Kidney epithelial cell (primary cell): Measurements from ENCODE around the gene CDC42BPG. TPM values are rescaled to one million over a fixed set of nuclear protein-coding genes. Genes with fewer than 3 reads are reported as not detected.

Experiments used
- DNase-seq: peaks from one replicate; pipeline ENCODE4 v3.0.0-alpha.2; 2010; ENCODE audit warnings: low read depth
- H3K27me3 ChIP-seq: 2 replicates; pipeline ENCODE4 v1.6.0; 2011; ENCODE audit warnings: low read length; ENCODE audit not compliant: control insufficient read depth, insufficient read depth
- H3K36me3 ChIP-seq: 2 replicates; pipeline ENCODE4 v1.5.1; 2011; ENCODE audit warnings: low read length; ENCODE audit not compliant: control insufficient read depth, insufficient read depth
- H3K4me3 ChIP-seq: 2 replicates; pipeline ENCODE4 v1.5.1; 2011; ENCODE audit warnings: low read depth, mild to moderate bottlenecking, control low read depth, low read length
- CTCF ChIP-seq: IDR thresholded peaks from 2 replicates; pipeline ENCODE4 v1.5.1; 2011; ENCODE audit warnings: mild to moderate bottlenecking, moderate library complexity, low read length, control low read depth, inconsistent platforms; ENCODE audit not compliant: insufficient read depth, poor library complexity, severe bottlenecking
- total RNA-seq: library from RNA; depleted of rRNA; stranded (reverse); fragments of >200 nt; gene quantifications from 2 replicates; pipeline ENCODE4 v1.2.3, GENCODE V29; 2015

Gene CDC42BPG
- total RNA-seq, 1 donor from 2014 or later, result 10.7 TPM

GRCh38 chr11:64859542-64860414 is 15.3 kb upstream of the CDC42BPG start:
- no peak overlapping the region for H3K4me3 ChIP-seq
- H3K36me3 ChIP-seq, result peaks cover 3% of the 10 kb centered on the region
- H3K27me3 ChIP-seq, result no peaks in the 10 kb centered on the region
- TF ChIP-seq CTCF, result no peak
- DNase-seq, result no peak

- no peak for TF ChIP-seq CTCF
- no peak for DNase-seq
- peaks cover 3% of the 10 kb centered on the region for H3K36me3 ChIP-seq
- H3K4me3 ChIP-seq, result no peak overlapping the region
- no peaks in the 10 kb centered on the region for H3K27me3 ChIP-seq
Measured at GRCh38 chr11:64858467-64859263, 14.2 kb upstream of the CDC42BPG start.

GRCh38 chr11:64857485-64857884 is 13.0 kb upstream of the CDC42BPG start:
- no peak for TF ChIP-seq CTCF
- H3K4me3 ChIP-seq, result no peak overlapping the region
- no peaks in the 10 kb centered on the region for H3K27me3 ChIP-seq
- DNase-seq, result no peak
- H3K36me3 ChIP-seq, result peaks cover 3% of the 10 kb centered on the region

DNA sequence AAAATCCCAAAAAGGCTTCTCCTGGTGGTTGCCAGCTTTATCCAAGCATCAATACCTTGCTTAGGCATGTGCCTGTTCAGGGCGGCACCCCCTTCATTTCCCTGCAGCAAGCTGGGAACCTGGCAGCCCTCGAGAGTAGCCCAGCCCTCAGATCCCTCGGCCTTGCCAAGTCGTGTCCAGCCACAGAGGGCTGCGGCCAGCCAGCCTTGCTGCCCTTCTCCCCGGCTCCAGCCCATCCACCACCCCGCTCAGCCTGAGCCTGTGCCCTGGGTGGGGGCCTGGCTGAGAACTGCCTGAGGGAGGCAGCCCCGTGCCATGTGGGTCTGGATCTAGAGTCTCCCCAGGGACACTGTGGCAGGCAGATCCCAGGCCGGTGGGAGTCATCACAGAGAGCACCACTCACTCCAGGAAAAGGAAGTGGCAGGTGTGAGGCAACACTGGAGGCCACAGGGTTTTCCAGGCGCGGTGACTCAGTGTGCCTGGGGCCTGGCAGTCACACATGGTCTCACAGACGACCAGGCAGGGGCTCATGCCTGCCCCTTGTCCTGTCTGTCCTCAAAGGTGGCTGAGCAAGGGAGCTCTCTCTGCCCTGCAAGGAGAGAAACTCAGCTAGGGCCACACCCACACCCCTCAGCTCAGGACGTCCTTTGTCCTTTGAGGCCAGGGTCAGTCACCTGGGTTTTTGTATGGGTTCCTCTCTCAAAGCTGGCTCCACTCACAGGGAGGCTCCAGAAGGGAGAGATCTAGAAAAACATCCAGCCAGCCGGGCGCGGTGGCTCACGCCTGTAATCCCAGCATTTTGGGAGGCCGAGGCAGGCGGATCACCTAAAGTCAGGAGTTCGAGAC is 12.2 kb upstream of the CDC42BPG start:
- peaks cover 3% of the 10 kb centered on the region for H3K36me3 ChIP-seq
- peak; percentile 81 for DNase-seq
- no peak for TF ChIP-seq CTCF
- no peak overlapping the region for H3K4me3 ChIP-seq
- no peaks in the 10 kb centered on the region for H3K27me3 ChIP-seq

GRCh38 chr11:64855596-64856304 is 11.3 kb upstream of the CDC42BPG start:
- peaks cover 3% of the 10 kb centered on the region for H3K36me3 ChIP-seq
- no peak for DNase-seq
- H3K4me3 ChIP-seq, result no peak overlapping the region
- TF ChIP-seq CTCF, result no peak
- no peaks in the 10 kb centered on the region for H3K27me3 ChIP-seq
